ENCODE measurements around the gene HEATR5A.

DNA sequence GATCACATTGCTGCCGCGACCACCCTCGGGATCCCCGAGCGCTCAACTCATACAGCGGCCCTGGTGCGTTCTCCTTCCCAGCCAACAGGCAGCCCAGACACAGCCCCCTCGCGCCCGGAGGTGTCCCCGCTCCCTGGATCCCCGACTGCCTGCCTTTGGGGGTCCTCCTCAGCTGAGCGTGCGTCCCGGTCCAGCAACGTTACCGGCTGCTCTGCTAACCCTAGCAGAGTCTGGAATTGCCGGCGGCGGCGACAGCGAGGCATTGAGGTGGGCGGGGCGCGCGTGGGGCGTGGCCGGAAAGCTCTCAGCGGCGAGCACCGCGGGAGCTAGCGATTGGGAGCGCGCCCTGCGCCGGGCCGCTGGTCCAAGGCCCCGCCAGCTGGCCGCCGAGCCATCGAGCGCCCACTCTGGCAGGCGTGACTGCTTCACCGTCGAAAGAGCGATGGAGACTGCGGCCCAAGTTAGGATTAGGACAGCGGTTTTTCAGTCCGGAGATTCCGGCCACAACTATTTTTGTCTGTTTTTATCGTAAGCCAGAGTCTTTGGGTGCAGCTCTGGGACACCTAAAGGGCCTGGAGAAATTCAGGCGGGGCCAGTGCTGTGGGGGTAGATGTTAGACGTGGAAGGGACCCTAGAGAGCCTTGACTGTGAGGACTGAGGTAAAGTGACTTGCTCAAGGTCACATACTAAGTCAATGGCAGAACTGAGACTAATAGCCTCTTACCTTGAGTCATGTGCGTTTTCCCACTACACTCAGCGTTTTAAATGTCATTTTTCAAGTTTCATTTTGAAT, at the start of gene HEATR5A:
- TF ChIP-seq POLR2AphosphoS5 (IDR thresholded peaks at IDR 0.05; ENCODE audit: low read depth, low read length), result peak; percentile 92
- TF ChIP-seq, protein P1, sequence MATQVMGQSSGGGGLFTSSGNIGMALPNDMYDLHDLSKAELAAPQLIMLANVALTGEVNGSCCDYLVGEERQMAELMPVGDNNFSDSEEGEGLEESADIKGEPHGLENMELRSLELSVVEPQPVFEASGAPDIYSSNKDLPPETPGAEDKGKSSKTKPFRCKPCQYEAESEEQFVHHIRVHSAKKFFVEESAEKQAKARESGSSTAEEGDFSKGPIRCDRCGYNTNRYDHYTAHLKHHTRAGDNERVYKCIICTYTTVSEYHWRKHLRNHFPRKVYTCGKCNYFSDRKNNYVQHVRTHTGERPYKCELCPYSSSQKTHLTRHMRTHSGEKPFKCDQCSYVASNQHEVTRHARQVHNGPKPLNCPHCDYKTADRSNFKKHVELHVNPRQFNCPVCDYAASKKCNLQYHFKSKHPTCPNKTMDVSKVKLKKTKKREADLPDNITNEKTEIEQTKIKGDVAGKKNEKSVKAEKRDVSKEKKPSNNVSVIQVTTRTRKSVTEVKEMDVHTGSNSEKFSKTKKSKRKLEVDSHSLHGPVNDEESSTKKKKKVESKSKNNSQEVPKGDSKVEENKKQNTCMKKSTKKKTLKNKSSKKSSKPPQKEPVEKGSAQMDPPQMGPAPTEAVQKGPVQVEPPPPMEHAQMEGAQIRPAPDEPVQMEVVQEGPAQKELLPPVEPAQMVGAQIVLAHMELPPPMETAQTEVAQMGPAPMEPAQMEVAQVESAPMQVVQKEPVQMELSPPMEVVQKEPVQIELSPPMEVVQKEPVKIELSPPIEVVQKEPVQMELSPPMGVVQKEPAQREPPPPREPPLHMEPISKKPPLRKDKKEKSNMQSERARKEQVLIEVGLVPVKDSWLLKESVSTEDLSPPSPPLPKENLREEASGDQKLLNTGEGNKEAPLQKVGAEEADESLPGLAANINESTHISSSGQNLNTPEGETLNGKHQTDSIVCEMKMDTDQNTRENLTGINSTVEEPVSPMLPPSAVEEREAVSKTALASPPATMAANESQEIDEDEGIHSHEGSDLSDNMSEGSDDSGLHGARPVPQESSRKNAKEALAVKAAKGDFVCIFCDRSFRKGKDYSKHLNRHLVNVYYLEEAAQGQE (IDR thresholded peaks at IDR 0.05; ENCODE audit: insufficient read depth in 1 of 2, low read depth in 2 of 2, low read length in 2 of 2), result no peak
- peak; percentile 72; the same call in 1 of the 2 replicates for TF ChIP-seq TAF1 (IDR thresholded peaks at IDR 0.05; ENCODE audit: borderline replicate concordance, insufficient read depth, low read length)
